IgD-negative memory B cell (primary cell): ENCODE data around the gene XRN2. TPM values are rescaled to one million over a fixed set of nuclear protein-coding genes. Genes with fewer than 3 reads are reported as not detected.

Source experiments
- H3K27ac Mint-ChIP-seq, 3 donors: one replicate each; pipeline ENCODE4 v1.8.0; 2020 to 2022; ENCODE audit warnings: mild to moderate bottlenecking in 3 of 3, mixed read lengths in 3 of 3, moderate library complexity in 1 of 3
- H3K27me3 Mint-ChIP-seq: one replicate; pipeline ENCODE4 v1.8.0; 2021; ENCODE audit warnings: mixed read lengths
- H3K36me3 Mint-ChIP-seq: one replicate; pipeline ENCODE4 v1.8.0; 2020; ENCODE audit warnings: mild to moderate bottlenecking, mixed read lengths
- H3K4me1 Mint-ChIP-seq, 3 donors: one replicate each; pipeline ENCODE4 v1.8.0; 2020 to 2022; ENCODE audit warnings: mixed read lengths in 3 of 3, mild to moderate bottlenecking in 1 of 3
- H3K4me3 Mint-ChIP-seq, 4 donors: one replicate each; pipeline ENCODE4 v1.8.0; 2020 to 2022; ENCODE audit warnings: mild to moderate bottlenecking in 4 of 4, mixed read lengths in 4 of 4, moderate library complexity in 3 of 4
- H3K9me3 Mint-ChIP-seq, 3 donors: one replicate each; pipeline ENCODE4 v1.8.0; 2020 to 2021; ENCODE audit warnings: mixed read lengths in 3 of 3, mild to moderate bottlenecking in 1 of 3
- polyA plus RNA-seq: library from polyadenylated mRNA; unstranded; fragments of 300-500 nt; fragmentation: Illumina TruSeq; gene quantifications from one replicate; pipeline ENCODE4 v1.2.3, GENCODE V29; 2021

Gene XRN2
- polyA plus RNA-seq, 1 donor from 2014 or later: 48.4 TPM

DNA sequence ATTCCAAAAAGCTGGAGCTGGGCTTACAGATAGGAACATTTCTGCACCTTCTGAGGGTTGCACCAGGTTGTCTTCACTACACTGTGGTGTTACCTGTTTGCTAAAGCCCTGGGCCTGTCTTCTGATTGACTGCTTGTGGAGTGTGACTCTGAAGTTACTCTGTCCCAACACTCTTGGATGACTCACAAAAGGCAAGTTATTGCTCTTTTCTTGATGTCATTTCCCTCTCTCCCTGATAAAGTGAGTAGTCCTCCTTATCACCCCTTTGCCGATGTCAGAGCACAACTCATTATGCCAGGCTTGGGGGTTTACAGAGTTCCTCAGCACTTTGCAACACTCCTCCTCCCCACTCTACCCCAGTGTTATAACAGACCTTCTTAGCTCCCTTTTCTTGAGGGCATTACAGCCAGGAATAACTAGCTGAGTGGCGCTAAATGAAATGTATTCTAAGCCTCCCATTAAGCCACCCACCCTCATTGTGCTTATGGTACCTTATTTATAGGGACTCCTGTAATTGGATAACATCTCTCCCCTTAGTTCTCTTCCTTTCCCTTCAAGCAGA is 130.3 kb downstream of the XRN2 start:
- no peaks in the 10 kb centered on the region for H3K4me1 Mint-ChIP-seq
- no peak overlapping the region for H3K27ac Mint-ChIP-seq
- no peaks in the 10 kb centered on the region for H3K36me3 Mint-ChIP-seq
- no peak overlapping the region for H3K4me3 Mint-ChIP-seq
- H3K27me3 Mint-ChIP-seq: peaks cover 10% of the 10 kb centered on the region
- H3K9me3 Mint-ChIP-seq: peaks cover 0 to 2% (median 2%) of the 10 kb centered on the region in 3 donors

DNA sequence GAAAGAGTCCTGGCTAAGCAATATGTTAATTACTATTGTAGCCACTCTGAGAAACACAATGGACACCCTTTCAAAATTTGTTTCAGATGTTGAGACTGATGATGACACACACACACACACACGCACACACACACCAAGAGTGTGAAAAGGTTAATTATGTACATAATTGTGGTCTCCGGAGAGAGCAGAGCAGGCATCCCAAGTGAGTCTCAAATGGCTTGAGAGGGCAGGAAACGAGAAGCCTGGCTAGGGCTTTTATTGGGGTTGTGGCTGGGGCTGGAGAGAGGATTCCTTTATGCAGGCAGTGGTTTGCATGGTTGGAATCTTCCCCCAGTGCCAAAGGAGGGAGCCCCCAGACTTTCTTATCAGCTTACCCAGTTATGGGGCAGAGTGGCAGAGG is 132.4 kb downstream of the XRN2 start:
- H3K4me3 Mint-ChIP-seq: no peak overlapping the region
- no peaks in the 10 kb centered on the region for H3K36me3 Mint-ChIP-seq
- no peaks in the 10 kb centered on the region for H3K4me1 Mint-ChIP-seq
- no peak overlapping the region for H3K27ac Mint-ChIP-seq
- peaks cover 8% of the 10 kb centered on the region for H3K27me3 Mint-ChIP-seq
- H3K9me3 Mint-ChIP-seq: peaks cover 0 to 2% (median 0%) of the 10 kb centered on the region in 3 donors

DNA sequence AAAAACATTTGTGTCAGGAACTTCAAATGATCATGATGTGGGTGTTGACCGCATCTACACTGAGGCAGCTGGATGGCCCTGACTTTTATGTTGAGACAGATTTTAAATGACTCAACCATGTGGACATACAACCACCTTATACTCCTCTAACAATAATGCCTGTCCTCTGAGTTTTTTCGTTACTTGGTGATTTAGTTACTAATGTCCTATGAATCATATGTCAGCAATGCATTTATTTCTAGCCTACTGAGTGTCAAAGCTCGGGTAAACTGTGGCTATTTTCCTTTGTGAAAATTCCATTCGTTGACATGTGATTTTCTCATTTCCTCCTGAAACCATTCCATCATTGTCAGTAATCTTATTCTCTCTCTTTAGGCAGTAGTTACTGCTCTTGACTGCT is 133.1 kb downstream of the XRN2 start:
- H3K27ac Mint-ChIP-seq: peak overlapping the region in 1 of 3 donors; percentile 50

DNA sequence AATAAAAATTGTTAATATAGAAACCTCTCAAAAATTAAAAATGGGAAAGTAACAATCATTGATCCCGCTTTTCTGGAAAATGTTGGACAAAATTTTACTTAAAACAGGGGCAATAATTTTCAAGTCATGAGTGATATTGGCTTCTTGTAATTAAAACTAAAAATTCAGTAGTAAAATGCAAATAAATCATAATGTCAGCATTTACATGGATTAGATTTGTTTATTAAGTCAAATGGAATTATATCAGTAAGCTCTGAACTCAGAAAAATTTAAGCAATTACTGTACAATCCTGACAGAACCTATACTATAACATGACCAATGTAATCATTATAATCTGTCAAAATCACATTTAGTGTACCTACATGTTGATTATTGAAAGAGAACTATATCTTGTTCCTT is 134.1 kb downstream of the XRN2 start:
- Mint-ChIP-seq H3K4me1 (no peaks in the 10 kb centered on the region), H3K9me3 (peaks cover 0 to 2% (median 0%) of the 10 kb centered on the region in 3 donors), H3K4me3 (no peak overlapping the region), H3K27me3 (peaks cover 9% of the 10 kb centered on the region), H3K27ac (no peak overlapping the region), H3K36me3 (no peaks in the 10 kb centered on the region)

More for the DNA sequence above, 133.1 kb downstream of the XRN2 start:
- Mint-ChIP-seq H3K9me3 (peaks cover 0 to 2% (median 0%) of the 10 kb centered on the region in 3 donors), H3K27me3 (peaks cover 9% of the 10 kb centered on the region), H3K4me1 (no peaks in the 10 kb centered on the region), H3K36me3 (no peaks in the 10 kb centered on the region), H3K4me3 (no peak overlapping the region)

DNA sequence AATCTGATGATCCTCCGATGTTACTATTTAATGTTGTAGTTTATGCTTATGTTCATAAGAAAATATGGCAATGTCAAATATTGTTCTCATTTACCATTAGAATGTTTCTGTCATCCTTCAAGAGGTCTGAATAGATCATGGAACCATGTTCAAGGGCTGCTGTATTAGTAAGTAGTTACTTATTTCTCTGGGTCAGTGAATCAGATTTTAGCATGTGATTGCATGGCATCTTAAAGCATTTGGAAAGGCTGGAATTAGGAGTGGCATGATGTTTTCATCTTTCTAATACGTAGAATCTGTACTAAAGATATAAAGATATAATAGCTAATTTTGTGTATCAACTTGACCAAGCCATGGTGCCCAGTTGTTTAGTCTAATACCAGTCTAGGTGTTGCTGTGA is 134.7 kb downstream of the XRN2 start:
- Mint-ChIP-seq H3K4me1 (no peaks in the 10 kb centered on the region), H3K4me3 (no peak overlapping the region), H3K27ac (no peak overlapping the region), H3K27me3 (peaks cover 7% of the 10 kb centered on the region), H3K9me3 (peaks cover 0 to 2% (median 0%) of the 10 kb centered on the region in 3 donors), H3K36me3 (no peaks in the 10 kb centered on the region)

Other genes with a start within 250 kb of the XRN2 start
- gene LINC00237, start 197.0 kb upstream of the XRN2 start, polyA plus RNA-seq: not detected
- 26.2 TPM for gene KIZ, start 177.2 kb upstream of the XRN2 start, polyA plus RNA-seq
- not detected for gene NKX2-4, start 94.2 kb downstream of the XRN2 start, polyA plus RNA-seq
- not detected for gene NKX2-2, start 210.7 kb downstream of the XRN2 start, polyA plus RNA-seq